Uterus (tissue), 4 donors: ENCODE measurements around the gene COPS8. TPM values are rescaled to one million over a fixed set of nuclear protein-coding genes. Genes with fewer than 3 reads are reported as not detected.

Experiments
- DNase-seq, 2 donors: peaks; one replicate each; pipeline ENCODE4 v3.0.0-alpha.2; 2019 to 2020
- H3K27ac ChIP-seq, 2 donors: fragments of 200-600 bp; sonication (generic); 1 replicate in 1 of 2; 2 replicates in 1 of 2; pipeline ENCODE4 v1.5.1; 2016 to 2018
- H3K27me3 ChIP-seq, 2 donors: fragments of 200-600 bp; sonication (generic); one replicate each; pipeline ENCODE4 v1.5.1; 2018 to 2019; ENCODE audit warnings: control low read depth in 1 of 2
- H3K36me3 ChIP-seq, 2 donors: fragments of 200-600 bp; sonication (generic); one replicate each; pipeline ENCODE4 v1.5.1; 2019; ENCODE audit warnings: control low read depth in 1 of 2
- H3K4me1 ChIP-seq, 2 donors: fragments of 200-600 bp; sonication (generic); one replicate each; pipeline ENCODE4 v1.5.1; 2018 to 2019; ENCODE audit warnings: control low read depth in 1 of 2
- H3K4me3 ChIP-seq, 2 donors: fragments of 200-600 bp; sonication (generic); 1 replicate in 1 of 2; 2 replicates in 1 of 2; pipeline ENCODE4 v1.5.1; 2018 to 2019; ENCODE audit warnings: mild to moderate bottlenecking in 1 of 2
- H3K9me3 ChIP-seq, 2 donors: fragments of 200-600 bp; sonication (generic); one replicate each; pipeline ENCODE4 v1.5.1; 2019; ENCODE audit warnings: control low read depth in 1 of 2
- CTCF ChIP-seq, 4 experiments: fragments of 200-600 bp in 2 of 4; fragments of 450-650 bp in 2 of 4; sonication (generic) in 2 of 4; IDR thresholded peaks; one replicate each; pipeline ENCODE4 v1.5.1; 2016 to 2019; ENCODE audit warnings: antibody characterized with exemption in 4 of 4, mild to moderate bottlenecking in 2 of 4, moderate library complexity in 1 of 4
- POLR2A ChIP-seq, 2 donors: fragments of 450-650 bp; IDR thresholded peaks; one replicate each; pipeline ENCODE4 v1.6.1; 2016; ENCODE audit warnings: antibody characterized with exemption in 2 of 2, mild to moderate bottlenecking in 1 of 2, moderate library complexity in 1 of 2
- intact Hi-C: fragments of 100-400 bp; cut with DNase I; formaldehyde crosslinking; loops from one replicate; pipeline ENCODE4 v1.15.1; 2023; ENCODE audit warnings: low total_unique reads
- total RNA-seq, 4 donors: library from RNA; depleted of rRNA in 3 of 4; stranded (reverse); fragments of >200 nt in 3 of 4; gene quantifications; one replicate each; pipeline versions ENCODE4 v1.1.0 to v1.2.4, GENCODE V29; 2014 to 2023
- donor health status: DM: yes; HTN: yes; CAD: no.

Gene COPS8
- total RNA-seq, 4 donors from 2014 or later: 45.0 to 139 (median 60.8) TPM

- Histone ChIP-seq H3K4me3 (no peak overlapping the region), H3K4me1 (peaks cover 3 to 6% of the 10 kb centered on the region in 2 donors), H3K27ac (peak overlapping the region in 1 of 2 donors; percentile 34), H3K9me3 (no peaks in the 10 kb centered on the region), H3K27me3 (no peaks in the 10 kb centered on the region), H3K36me3 (no peaks in the 10 kb centered on the region)
- TF ChIP-seq POLR2A (IDR thresholded peaks at IDR 0.05): no peak
- no peak for TF ChIP-seq CTCF (IDR thresholded peaks at IDR 0.05)
- no peak for DNase-seq
- intact Hi-C loops: no loop called here
Measured at GRCh38 chr2:237113026-237113795, 27.5 kb downstream of the COPS8 start.

GRCh38 chr2:237115870-237116269 lies 30.2 kb downstream of the COPS8 start:
- H3K27ac ChIP-seq: peak overlapping the region in 1 of 2 donors; percentile 81
- intact Hi-C loops: no loop called here
- H3K27me3 ChIP-seq: no peaks in the 10 kb centered on the region
- H3K4me3 ChIP-seq: no peak overlapping the region
- no peaks in the 10 kb centered on the region for H3K9me3 ChIP-seq
- H3K4me1 ChIP-seq: peaks cover 3 to 4% of the 10 kb centered on the region in 2 donors
- TF ChIP-seq CTCF (IDR thresholded peaks at IDR 0.05) (no peak), POLR2A (IDR thresholded peaks at IDR 0.05) (no peak)
- H3K36me3 ChIP-seq: no peaks in the 10 kb centered on the region
- no peak for DNase-seq

GRCh38 chr2:237116431-237116830 lies 30.7 kb downstream of the COPS8 start:
- peaks cover 0 to 3% of the 10 kb centered on the region in 2 donors for H3K4me1 ChIP-seq
- intact Hi-C loops: no loop called here
- H3K27me3 ChIP-seq: no peaks in the 10 kb centered on the region
- no peak for DNase-seq
- H3K9me3 ChIP-seq: no peaks in the 10 kb centered on the region
- H3K36me3 ChIP-seq: no peaks in the 10 kb centered on the region
- H3K4me3 ChIP-seq: no peak overlapping the region
- peak overlapping the region in 1 of 2 donors; percentile 81 for H3K27ac ChIP-seq
- TF ChIP-seq POLR2A (IDR thresholded peaks at IDR 0.05): no peak
- no peak for TF ChIP-seq CTCF (IDR thresholded peaks at IDR 0.05)

GRCh38 chr2:237118025-237118424 lies 32.3 kb downstream of the COPS8 start:
- intact Hi-C loops: no loop called here
- Histone ChIP-seq H3K4me3 (no peak overlapping the region), H3K36me3 (no peaks in the 10 kb centered on the region), H3K27me3 (no peaks in the 10 kb centered on the region), H3K4me1 (peaks cover 0 to 3% of the 10 kb centered on the region in 2 donors), H3K9me3 (no peaks in the 10 kb centered on the region), H3K27ac (peak overlapping the region; percentile 58 to 81)
- TF ChIP-seq POLR2A (IDR thresholded peaks at IDR 0.05) (no peak), CTCF (IDR thresholded peaks at IDR 0.05) (no peak)
- DNase-seq: no peak

GRCh38 chr2:237118561-237119155 lies 33.0 kb downstream of the COPS8 start:
- TF ChIP-seq CTCF (IDR thresholded peaks at IDR 0.05) (no peak), POLR2A (IDR thresholded peaks at IDR 0.05) (no peak)
- H3K36me3 ChIP-seq: no peaks in the 10 kb centered on the region
- no peak overlapping the region for H3K4me3 ChIP-seq
- H3K4me1 ChIP-seq: peaks cover 0 to 3% of the 10 kb centered on the region in 2 donors
- DNase-seq: no peak
- H3K27ac ChIP-seq: peak overlapping the region; percentile 49 to 81
- H3K9me3 ChIP-seq: no peaks in the 10 kb centered on the region
- no peaks in the 10 kb centered on the region for H3K27me3 ChIP-seq
- intact Hi-C loops: no loop called here
